Measurements from ENCODE around the gene NRN1L.

The NRN1L gene

GRCh38 chr16:67877064-67877463, 7.6 kb upstream of the NRN1L start:
- H3K9me2 ChIP-seq (ENCODE audit: low read depth, low read length): no peaks in the 10 kb centered on the region
- H4K20me1 ChIP-seq (ENCODE audit: insufficient read depth, low read length): no peaks in the 10 kb centered on the region
- H3F3A ChIP-seq (ENCODE audit: insufficient read depth, low read length): no peaks in the 10 kb centered on the region
- peaks cover 64% of the 10 kb centered on the region for H3K36me3 ChIP-seq (ENCODE audit: insufficient read depth, low read length)
- no peak overlapping the region for H3K4me3 ChIP-seq (ENCODE audit: low read depth, low read length, poor library complexity, severe bottlenecking)
- H3K4me1 ChIP-seq (ENCODE audit: insufficient read depth, low read length, severe bottlenecking): peaks cover 23% of the 10 kb centered on the region
- TF ChIP-seq CTCF (IDR thresholded peaks at IDR 0.05; ENCODE audit: low read length): no peak
- TF ChIP-seq EZH2 (IDR thresholded peaks at IDR 0.05; ENCODE audit: borderline replicate concordance, low read length): no peak
- no peaks in the 10 kb centered on the region for H3K9me3 ChIP-seq (ENCODE audit: low read length)
- no peak overlapping the region for H2AFZ ChIP-seq (ENCODE audit: low read length)
- no peaks in the 10 kb centered on the region for H3K27me3 ChIP-seq (ENCODE audit: insufficient read depth, low read length)
- no peak overlapping the region for H3K4me2 ChIP-seq (ENCODE audit: low read length)
- H3K79me2 ChIP-seq (ENCODE audit: insufficient read depth, low read length): peaks cover 27% of the 10 kb centered on the region
- no peak overlapping the region for H3K27ac ChIP-seq (ENCODE audit: low read depth, low read length, poor library complexity, severe bottlenecking)
- no peak overlapping the region for H3K9ac ChIP-seq (ENCODE audit: low read length)

- no peaks in the 10 kb centered on the region for H4K20me1 ChIP-seq (ENCODE audit: insufficient read depth, low read length)
- TF ChIP-seq CTCF (IDR thresholded peaks at IDR 0.05; ENCODE audit: low read length): no peak
- no peak for TF ChIP-seq EZH2 (IDR thresholded peaks at IDR 0.05; ENCODE audit: borderline replicate concordance, low read length)
These were observed 6.5 kb upstream of the NRN1L start for GRCh38 chr16:67878232-67878631.

GRCh38 chr16:67878846-67879245, 5.8 kb upstream of the NRN1L start:
- Histone ChIP-seq H4K20me1 (ENCODE audit: insufficient read depth, low read length) (no peaks in the 10 kb centered on the region), H3K79me2 (ENCODE audit: insufficient read depth, low read length) (peaks cover 19% of the 10 kb centered on the region), H3K9ac (ENCODE audit: low read length) (no peak overlapping the region), H3K36me3 (ENCODE audit: insufficient read depth, low read length) (peaks cover 81% of the 10 kb centered on the region), H3F3A (ENCODE audit: insufficient read depth, low read length) (no peaks in the 10 kb centered on the region), H3K9me3 (ENCODE audit: low read length) (no peaks in the 10 kb centered on the region), H3K27me3 (ENCODE audit: insufficient read depth, low read length) (no peaks in the 10 kb centered on the region), H3K4me1 (ENCODE audit: insufficient read depth, low read length, severe bottlenecking) (peaks cover 13% of the 10 kb centered on the region), H3K4me2 (ENCODE audit: low read length) (no peak overlapping the region), H3K9me2 (ENCODE audit: low read depth, low read length) (no peaks in the 10 kb centered on the region), H2AFZ (ENCODE audit: low read length) (no peak overlapping the region), H3K27ac (ENCODE audit: low read depth, low read length, poor library complexity, severe bottlenecking) (no peak overlapping the region), H3K4me3 (ENCODE audit: low read depth, low read length, poor library complexity, severe bottlenecking) (no peak overlapping the region)
- no peak for TF ChIP-seq CTCF (IDR thresholded peaks at IDR 0.05; ENCODE audit: low read length)
- TF ChIP-seq EZH2 (IDR thresholded peaks at IDR 0.05; ENCODE audit: borderline replicate concordance, low read length): no peak

More at GRCh38 chr16:67878232-67878631, 6.5 kb upstream of the NRN1L start:
- Histone ChIP-seq H2AFZ (ENCODE audit: low read length) (no peak overlapping the region), H3K4me1 (ENCODE audit: insufficient read depth, low read length, severe bottlenecking) (peaks cover 16% of the 10 kb centered on the region), H3K9ac (ENCODE audit: low read length) (no peak overlapping the region), H3K9me2 (ENCODE audit: low read depth, low read length) (no peaks in the 10 kb centered on the region), H3K79me2 (ENCODE audit: insufficient read depth, low read length) (peaks cover 25% of the 10 kb centered on the region), H3K27ac (ENCODE audit: low read depth, low read length, poor library complexity, severe bottlenecking) (no peak overlapping the region), H3K4me2 (ENCODE audit: low read length) (no peak overlapping the region), H3K36me3 (ENCODE audit: insufficient read depth, low read length) (peaks cover 75% of the 10 kb centered on the region), H3K9me3 (ENCODE audit: low read length) (no peaks in the 10 kb centered on the region), H3F3A (ENCODE audit: insufficient read depth, low read length) (no peaks in the 10 kb centered on the region), H3K27me3 (ENCODE audit: insufficient read depth, low read length) (no peaks in the 10 kb centered on the region), H3K4me3 (ENCODE audit: low read depth, low read length, poor library complexity, severe bottlenecking) (no peak overlapping the region)

Measured in OCI-LY1 (cell line).